Stimulated activated memory B cell treated with anti-CD40 and anti-IgM and Interleukin-4, amounts not matched to agents 10 μg/mL and 1 μg/mL and 100 μg/mL, for 72 hours (primary cell): ENCODE data around the gene PCSK4.
A peak's percentile ranks its signal among the peaks of the same experiment; 100 is the strongest.

ENCODE experiments used
- ATAC-seq: fragments of 150-1000 bp; cut with Tn5 transposase; 2 replicates; pipeline ENCODE4 v1.10.0; 2021
- H3K27ac Mint-ChIP-seq: one replicate; pipeline ENCODE4 v1.8.0; 2022; ENCODE audit warnings: mild to moderate bottlenecking, mixed read lengths
- H3K27me3 Mint-ChIP-seq: one replicate; pipeline ENCODE4 v1.8.0; 2022; ENCODE audit warnings: mixed read lengths
- H3K36me3 Mint-ChIP-seq: one replicate; pipeline ENCODE4 v1.8.0; 2022; ENCODE audit warnings: mixed read lengths
- H3K4me1 Mint-ChIP-seq: one replicate; pipeline ENCODE4 v1.8.0; 2022; ENCODE audit warnings: mixed read lengths
- H3K4me3 Mint-ChIP-seq: one replicate; pipeline ENCODE4 v1.8.0; 2022; ENCODE audit warnings: mild to moderate bottlenecking, moderate library complexity, mixed read lengths
- H3K9me3 Mint-ChIP-seq: one replicate; pipeline ENCODE4 v1.8.0; 2022; ENCODE audit warnings: mixed read lengths

Gene PCSK4

GRCh38 chr19:1473085-1473851, 16.9 kb downstream of the PCSK4 start:
- H3K9me3 Mint-ChIP-seq, result no peaks in the 10 kb centered on the region
- H3K4me3 Mint-ChIP-seq, result no peak overlapping the region
- peaks cover 50% of the 10 kb centered on the region for H3K4me1 Mint-ChIP-seq
- no peak for ATAC-seq
- H3K36me3 Mint-ChIP-seq, result peaks cover 22% of the 10 kb centered on the region
- H3K27me3 Mint-ChIP-seq, result peaks cover 8% of the 10 kb centered on the region
- H3K27ac Mint-ChIP-seq, result no peak overlapping the region

GRCh38 chr19:1472231-1473084, 17.7 kb downstream of the PCSK4 start:
- ATAC-seq, result no peak
- Mint-ChIP-seq H3K27me3 (peaks cover 8% of the 10 kb centered on the region), H3K36me3 (peaks cover 21% of the 10 kb centered on the region), H3K27ac (no peak overlapping the region), H3K4me1 (peaks cover 44% of the 10 kb centered on the region), H3K4me3 (no peak overlapping the region), H3K9me3 (no peaks in the 10 kb centered on the region)

- no peak overlapping the region for H3K4me3 Mint-ChIP-seq
- no peak overlapping the region for H3K27ac Mint-ChIP-seq
- no peaks in the 10 kb centered on the region for H3K9me3 Mint-ChIP-seq
- peaks cover 38% of the 10 kb centered on the region for H3K4me1 Mint-ChIP-seq
- H3K36me3 Mint-ChIP-seq, result peaks cover 15% of the 10 kb centered on the region
- H3K27me3 Mint-ChIP-seq, result peaks cover 8% of the 10 kb centered on the region
- ATAC-seq, result no peak
Observed at GRCh38 chr19:1471515-1472160, 18.5 kb downstream of the PCSK4 start.

DNA sequence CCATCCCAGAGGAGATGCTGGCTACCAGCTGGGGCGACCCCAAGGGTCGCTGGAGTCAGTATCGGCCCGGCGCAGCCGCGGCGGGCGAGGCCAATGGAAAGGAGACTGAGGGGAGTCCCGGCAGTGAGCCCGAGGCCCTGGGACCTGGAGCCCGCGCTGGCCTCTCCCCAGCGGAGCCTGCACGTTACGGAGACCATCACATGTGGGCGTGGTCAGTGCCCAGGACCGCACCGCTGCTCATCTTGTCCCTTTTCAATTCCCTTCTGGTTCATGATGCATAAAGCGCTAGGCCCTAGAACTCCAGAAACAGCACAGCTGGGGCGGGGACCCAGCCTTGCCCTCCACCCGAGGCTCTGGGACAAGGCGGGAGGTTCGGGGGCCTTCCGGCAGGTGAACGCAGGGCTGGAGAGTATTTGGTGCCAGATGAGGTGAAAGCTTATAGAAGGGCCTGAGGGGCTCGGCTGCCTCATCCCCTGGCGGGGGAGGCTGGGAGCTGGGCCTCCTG, 19.1 kb downstream of the PCSK4 start:
- Mint-ChIP-seq H3K4me1 (peaks cover 38% of the 10 kb centered on the region), H3K9me3 (no peaks in the 10 kb centered on the region), H3K27ac (no peak overlapping the region), H3K27me3 (peaks cover 8% of the 10 kb centered on the region), H3K4me3 (peak overlapping the region; percentile 75), H3K36me3 (peaks cover 10% of the 10 kb centered on the region)
- ATAC-seq, result peak; percentile 34

- H3K27me3 Mint-ChIP-seq, result peaks cover 8% of the 10 kb centered on the region
- H3K27ac Mint-ChIP-seq, result peak overlapping the region; percentile 54
- no peaks in the 10 kb centered on the region for H3K9me3 Mint-ChIP-seq
- peaks cover 38% of the 10 kb centered on the region for H3K4me1 Mint-ChIP-seq
- peak overlapping the region; percentile 75 for H3K4me3 Mint-ChIP-seq
- ATAC-seq, result peak; percentile 74
- peaks cover 5% of the 10 kb centered on the region for H3K36me3 Mint-ChIP-seq
Observed at GRCh38 chr19:1470305-1471009, 19.7 kb downstream of the PCSK4 start.

DNA sequence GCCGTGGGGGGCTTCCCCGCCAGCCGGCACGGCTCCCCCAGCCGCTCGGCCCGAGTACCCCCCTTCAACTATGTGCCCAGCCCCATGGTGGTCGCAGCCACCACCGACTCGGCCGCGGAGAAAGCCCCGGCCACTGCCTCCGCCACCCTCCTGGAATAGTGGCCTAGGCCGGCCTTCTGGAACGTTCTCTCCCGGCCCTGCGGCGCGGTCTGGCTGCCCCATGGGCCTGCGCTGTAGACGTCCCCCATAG, 20.2 kb downstream of the PCSK4 start:
- peak overlapping the region; percentile 75 for H3K4me3 Mint-ChIP-seq

GRCh38 chr19:1469255-1470054, 20.7 kb downstream of the PCSK4 start:
- peak; percentile 10 for ATAC-seq
- peak overlapping the region; percentile 54 for H3K27ac Mint-ChIP-seq
- H3K36me3 Mint-ChIP-seq, result peaks cover 5% of the 10 kb centered on the region
- peaks cover 37% of the 10 kb centered on the region for H3K4me1 Mint-ChIP-seq
- no peaks in the 10 kb centered on the region for H3K9me3 Mint-ChIP-seq
- no peak overlapping the region for H3K4me3 Mint-ChIP-seq
- H3K27me3 Mint-ChIP-seq, result peaks cover 8% of the 10 kb centered on the region

More for the DNA sequence above, 20.2 kb downstream of the PCSK4 start:
- no peaks in the 10 kb centered on the region for H3K9me3 Mint-ChIP-seq
- H3K4me1 Mint-ChIP-seq, result peaks cover 38% of the 10 kb centered on the region
- H3K36me3 Mint-ChIP-seq, result peaks cover 5% of the 10 kb centered on the region
- no peak for ATAC-seq
- peaks cover 8% of the 10 kb centered on the region for H3K27me3 Mint-ChIP-seq
- H3K27ac Mint-ChIP-seq, result peak overlapping the region; percentile 54

DNA sequence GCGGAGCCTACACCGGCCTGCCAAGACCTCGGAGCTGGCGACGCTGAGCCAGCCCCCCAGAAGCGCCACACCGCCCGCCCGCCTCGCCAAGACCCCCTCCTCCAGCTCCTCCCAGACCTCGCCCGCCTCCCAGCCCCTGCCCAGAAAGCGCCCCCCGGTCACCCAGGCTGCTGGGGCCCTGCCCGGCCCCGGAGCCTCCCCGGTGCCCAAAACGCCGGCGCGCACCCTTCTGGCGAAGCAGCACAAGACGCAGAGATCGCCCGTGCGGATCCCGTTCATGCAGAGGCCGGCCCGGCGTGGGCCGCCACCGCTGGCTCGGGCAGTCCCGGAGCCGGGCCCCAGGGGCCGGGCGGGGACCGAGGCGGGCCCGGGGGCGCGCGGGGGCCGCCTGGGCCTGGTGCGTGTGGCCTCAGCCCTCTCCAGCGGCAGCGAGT, 21.3 kb downstream of the PCSK4 start:
- ATAC-seq, result peak; percentile 29
- H3K36me3 Mint-ChIP-seq, result peaks cover 5% of the 10 kb centered on the region
- no peak overlapping the region for H3K27ac Mint-ChIP-seq
- no peaks in the 10 kb centered on the region for H3K9me3 Mint-ChIP-seq
- no peak overlapping the region for H3K4me3 Mint-ChIP-seq
- H3K4me1 Mint-ChIP-seq, result peaks cover 31% of the 10 kb centered on the region
- H3K27me3 Mint-ChIP-seq, result peaks cover 8% of the 10 kb centered on the region

DNA sequence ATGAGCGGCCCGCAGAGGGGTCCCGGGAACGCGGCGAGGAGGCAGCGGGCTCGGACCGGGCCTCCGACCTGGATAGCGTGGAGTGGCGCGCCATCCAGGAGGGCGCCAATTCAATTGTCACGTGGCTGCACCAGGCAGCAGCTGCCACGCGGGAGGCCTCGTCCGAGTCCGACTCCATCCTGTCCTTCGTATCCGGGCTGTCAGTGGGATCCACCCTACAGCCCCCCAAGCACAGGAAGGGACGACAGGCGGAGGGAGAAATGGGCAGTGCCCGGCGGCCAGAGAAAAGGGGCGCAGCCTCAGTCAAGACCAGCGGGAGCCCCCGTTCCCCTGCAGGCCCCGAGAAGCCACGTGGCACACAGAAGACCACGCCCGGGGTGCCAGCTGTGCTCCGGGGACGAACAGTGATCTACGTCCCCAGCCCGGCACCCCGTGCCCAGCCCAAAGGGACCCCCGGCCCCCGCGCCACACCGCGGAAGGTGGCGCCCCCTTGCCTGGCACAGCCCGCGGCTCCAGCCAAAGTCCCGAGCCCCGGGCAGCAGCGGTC, 21.8 kb downstream of the PCSK4 start:
- Mint-ChIP-seq H3K9me3 (no peaks in the 10 kb centered on the region), H3K4me3 (peak overlapping the region; percentile 21), H3K27me3 (peaks cover 8% of the 10 kb centered on the region), H3K4me1 (peaks cover 26% of the 10 kb centered on the region), H3K27ac (no peak overlapping the region), H3K36me3 (peaks cover 2% of the 10 kb centered on the region)
- ATAC-seq, result no peak

- Mint-ChIP-seq H3K36me3 (no peaks in the 10 kb centered on the region), H3K4me1 (peaks cover 22% of the 10 kb centered on the region), H3K27ac (no peak overlapping the region), H3K4me3 (peak overlapping the region; percentile 21), H3K9me3 (no peaks in the 10 kb centered on the region), H3K27me3 (peaks cover 8% of the 10 kb centered on the region)
- ATAC-seq, result no peak
Observed at GRCh38 chr19:1467490-1468273, 22.5 kb downstream of the PCSK4 start.

DNA sequence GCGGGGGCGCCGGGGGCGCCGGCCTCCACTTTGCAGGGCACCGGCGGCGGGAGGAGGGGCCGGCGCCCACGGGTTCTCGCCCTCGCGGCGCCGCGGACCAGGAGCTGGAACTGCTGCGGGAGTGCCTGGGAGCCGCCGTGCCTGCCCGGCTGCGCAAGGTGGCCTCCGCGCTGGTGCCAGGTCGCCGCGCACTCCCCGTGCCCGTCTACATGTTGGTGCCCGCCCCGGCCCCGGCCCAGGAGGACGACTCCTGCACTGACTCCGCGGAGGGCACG, 23.0 kb downstream of the PCSK4 start:
- Mint-ChIP-seq H3K4me1 (peaks cover 20% of the 10 kb centered on the region), H3K27me3 (peaks cover 8% of the 10 kb centered on the region), H3K27ac (no peak overlapping the region), H3K4me3 (no peak overlapping the region), H3K36me3 (no peaks in the 10 kb centered on the region), H3K9me3 (no peaks in the 10 kb centered on the region)
- no peak for ATAC-seq

DNA sequence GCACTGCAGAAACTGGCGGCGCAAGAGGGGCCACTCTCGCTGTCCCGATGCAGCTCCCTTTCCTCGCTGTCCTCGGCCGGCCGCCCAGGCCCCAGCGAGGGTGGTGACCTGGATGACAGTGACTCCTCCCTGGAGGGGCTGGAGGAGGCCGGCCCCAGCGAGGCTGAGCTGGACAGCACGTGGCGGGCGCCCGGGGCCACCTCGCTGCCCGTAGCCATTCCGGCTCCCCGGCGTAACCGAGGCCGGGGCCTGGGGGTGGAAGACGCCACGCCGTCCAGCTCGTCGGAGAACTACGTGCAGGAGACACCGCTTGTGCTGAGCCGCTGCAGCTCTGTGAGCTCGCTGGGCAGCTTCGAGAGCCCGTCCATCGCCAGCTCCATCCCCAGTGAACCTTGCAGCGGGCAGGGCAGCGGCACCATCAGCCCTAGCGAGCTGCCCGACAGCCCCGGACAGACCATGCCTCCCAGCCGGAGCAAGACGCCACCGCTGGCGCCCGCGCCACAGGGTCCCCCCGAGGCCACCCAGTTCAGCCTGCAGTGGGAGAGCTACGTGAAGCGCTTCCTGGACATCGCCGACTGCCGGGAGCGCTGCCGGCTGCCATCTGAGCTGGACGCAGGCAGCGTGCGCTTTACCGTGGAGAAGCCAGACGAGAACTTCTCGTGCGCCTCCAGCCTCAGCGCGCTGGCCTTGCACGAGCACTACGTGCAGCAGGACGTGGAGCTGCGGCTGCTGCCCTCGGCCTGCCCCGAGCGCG, 23.5 kb downstream of the PCSK4 start:
- Mint-ChIP-seq H3K27ac (no peak overlapping the region), H3K4me3 (no peak overlapping the region), H3K36me3 (no peaks in the 10 kb centered on the region), H3K27me3 (peaks cover 8% of the 10 kb centered on the region), H3K9me3 (no peaks in the 10 kb centered on the region), H3K4me1 (peaks cover 15% of the 10 kb centered on the region)
- ATAC-seq, result no peak

- no peak for ATAC-seq
- Mint-ChIP-seq H3K27me3 (peaks cover 8% of the 10 kb centered on the region), H3K9me3 (no peaks in the 10 kb centered on the region), H3K27ac (no peak overlapping the region), H3K4me1 (peaks cover 9% of the 10 kb centered on the region), H3K4me3 (no peak overlapping the region), H3K36me3 (no peaks in the 10 kb centered on the region)
Observed at GRCh38 chr19:1466018-1466460, 24.1 kb downstream of the PCSK4 start.
